Colon (tissue), 2 donors: ENCODE data around the gene ADAMTS7.
"Not testable (repeated sequence)": the region's sequence is repeated elsewhere in the genome, so short reads cannot be mapped to it uniquely, and the experiment has no call there.

Experiments
- FAIRE-seq: peaks from 2 replicates; lab custom pipeline; 2012; peaks lifted over from hg19 to GRCh38; lab: Jason Lieb, UNC
- donor health status: control.
- donor health status: control.

The ADAMTS7 gene

DNA sequence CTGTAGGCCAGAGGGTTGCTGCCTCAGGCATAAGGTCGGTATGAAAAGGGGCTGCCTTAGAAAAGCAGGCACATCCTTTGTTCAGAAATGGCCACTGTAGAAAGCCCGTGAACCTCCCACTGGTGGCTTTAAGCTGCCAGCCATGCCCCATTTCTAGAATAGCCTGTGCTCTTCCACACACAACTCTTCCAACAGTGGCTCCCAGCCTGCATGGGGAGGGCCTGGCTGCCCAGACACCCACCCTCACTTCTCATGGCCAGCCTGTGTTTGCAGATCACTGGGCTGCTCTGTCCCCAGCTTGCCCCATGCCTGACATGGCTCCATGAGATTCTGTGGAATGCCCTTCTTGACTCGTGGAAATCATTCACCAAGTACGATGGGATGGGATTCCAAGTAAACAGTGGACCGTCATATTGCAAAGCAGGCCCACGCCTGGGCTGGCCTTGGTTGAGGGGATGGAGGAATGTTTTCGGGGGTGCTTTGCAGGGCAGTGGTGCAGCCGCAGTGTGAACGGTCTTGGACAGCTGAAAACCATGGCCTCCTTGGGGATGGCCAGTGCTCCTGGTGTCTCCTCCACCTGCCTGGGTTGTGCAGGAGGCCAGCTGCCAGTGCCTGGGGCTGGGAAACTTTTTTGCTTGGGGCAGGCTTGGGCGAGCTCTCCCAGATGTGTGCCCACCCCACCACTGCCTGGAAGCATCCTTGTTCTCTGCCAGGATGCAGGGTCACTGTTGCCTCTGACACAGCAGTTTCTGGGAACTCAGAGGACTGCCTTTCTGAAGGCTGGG, 57.3 kb downstream of the ADAMTS7 start:
- not testable (repeated sequence) for FAIRE-seq

DNA sequence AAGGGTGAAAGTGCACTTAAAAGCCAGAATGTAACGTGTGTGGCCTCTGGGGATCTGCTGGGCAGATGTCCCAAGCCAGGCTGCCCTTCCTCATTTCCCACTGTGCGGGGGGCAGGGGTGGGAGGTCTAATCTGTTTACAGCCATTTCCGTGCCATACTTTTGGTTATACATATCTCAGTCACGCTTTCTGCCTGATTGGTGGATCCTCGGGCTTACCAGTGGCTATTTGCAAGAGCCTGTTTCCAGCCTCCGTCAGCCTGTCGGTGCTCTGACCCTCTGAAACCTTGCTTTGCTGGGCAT, 58.0 kb downstream of the ADAMTS7 start:
- FAIRE-seq: not testable (repeated sequence)

DNA sequence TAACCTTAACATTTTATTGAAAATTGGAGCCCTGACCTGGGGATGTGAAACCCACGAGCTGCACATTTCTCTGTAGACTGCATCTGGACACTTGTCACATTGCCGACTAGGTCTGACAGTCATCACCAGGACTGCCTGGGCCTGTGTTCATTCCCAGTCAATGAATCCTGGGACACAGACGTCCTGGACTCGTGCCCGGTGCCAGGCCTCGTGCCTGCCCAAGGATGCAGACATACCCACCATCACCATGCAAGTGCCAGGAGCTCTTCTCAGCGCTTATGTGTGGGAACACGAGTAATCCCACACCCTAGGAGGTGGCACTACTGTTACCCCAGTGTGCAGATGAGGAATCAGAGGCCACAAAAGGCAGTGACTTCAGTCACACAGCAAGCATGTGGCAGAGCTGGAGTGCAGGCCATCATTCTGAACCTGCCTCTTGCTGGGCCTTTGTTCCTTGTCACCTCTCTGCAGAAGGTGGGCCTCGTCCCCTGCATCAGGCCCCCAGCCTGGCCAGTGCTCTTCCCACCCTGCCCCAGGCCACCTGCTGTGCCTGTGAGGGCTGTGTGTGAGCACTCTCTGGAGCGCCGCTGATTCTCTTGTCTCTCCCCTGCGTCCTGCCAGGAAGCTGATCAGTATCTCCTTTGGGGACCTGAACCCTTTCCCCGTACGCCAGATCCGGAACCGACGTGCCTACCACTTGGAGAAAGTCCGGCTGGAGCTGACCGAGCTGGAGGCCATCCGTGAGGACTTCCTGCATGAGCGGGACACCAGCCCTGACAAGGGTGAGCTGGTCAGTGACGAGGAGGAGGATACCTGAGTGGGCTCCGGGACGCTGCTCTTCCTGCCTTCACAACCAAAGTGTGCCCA, 58.5 kb downstream of the ADAMTS7 start:
- FAIRE-seq: no peak

DNA sequence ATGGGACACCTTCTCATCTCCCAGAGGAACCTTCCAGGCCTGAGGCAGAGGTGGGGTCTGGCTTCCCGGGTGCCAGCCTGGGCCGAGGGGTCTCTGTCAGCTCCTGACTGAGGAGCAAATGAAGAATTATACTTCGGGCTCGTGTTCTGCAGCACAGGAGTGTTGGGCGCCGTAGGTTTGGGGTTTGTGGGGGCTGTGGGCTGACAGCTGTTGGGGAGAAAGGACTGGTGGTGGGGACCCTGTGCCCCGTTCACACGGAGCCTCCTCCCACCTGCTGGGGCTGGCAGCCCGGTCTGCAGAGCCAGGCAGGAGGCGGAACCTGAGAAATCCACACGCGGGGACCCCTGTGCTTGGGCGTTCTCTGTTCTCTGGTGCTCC, 59.7 kb downstream of the ADAMTS7 start:
- no peak for FAIRE-seq

DNA sequence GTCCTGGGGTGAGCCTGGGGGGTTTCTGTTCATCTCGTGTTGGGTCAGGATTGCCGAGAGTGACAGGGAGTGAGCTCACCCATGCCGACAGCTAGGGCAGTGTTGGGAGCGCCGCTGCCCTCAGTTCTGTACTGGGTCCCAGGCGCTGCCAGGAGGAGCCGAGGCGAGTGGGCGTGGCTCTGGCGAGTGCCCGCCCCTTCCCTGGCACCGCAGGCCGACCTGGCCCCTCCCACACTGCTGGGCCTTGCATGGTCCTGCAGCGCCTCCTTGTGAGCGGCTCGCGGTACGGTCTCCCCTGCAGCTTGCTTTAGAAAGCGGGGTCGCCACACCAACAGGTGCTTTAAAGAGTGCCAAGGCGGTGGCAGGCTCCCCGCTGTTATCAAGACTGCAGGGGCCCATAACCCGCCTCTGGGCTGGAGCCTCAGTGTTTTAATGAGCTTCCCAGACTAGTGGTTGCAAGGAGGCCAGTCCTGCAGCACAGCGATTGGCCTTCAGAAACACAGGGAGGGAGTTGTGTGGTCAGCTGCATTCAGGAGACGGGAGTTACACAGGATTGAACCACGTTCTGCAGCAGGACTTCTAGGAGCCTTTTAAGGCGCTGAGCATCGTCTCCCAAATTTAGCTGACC, 60.2 kb downstream of the ADAMTS7 start:
- not testable (repeated sequence) for FAIRE-seq

DNA sequence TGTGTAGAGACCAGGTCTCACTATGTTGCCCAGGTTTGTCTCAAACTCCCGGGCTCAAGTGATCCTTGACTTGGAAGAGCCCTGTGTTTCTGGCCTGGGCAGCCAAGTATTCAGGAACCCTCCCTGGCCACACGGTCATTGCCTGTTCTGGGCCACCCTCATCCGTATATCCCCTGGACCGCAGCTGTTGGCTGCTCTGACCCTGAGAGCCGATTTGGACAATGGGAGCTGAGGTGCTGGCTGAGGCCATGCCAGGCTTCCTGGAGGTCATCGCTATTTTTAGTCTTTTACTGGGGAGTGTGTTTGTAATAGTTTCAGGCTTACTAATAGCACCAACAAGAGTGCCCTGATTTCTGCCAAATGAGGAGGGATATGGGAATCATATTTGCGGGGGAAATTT, 60.7 kb downstream of the ADAMTS7 start:
- no peak for FAIRE-seq

DNA sequence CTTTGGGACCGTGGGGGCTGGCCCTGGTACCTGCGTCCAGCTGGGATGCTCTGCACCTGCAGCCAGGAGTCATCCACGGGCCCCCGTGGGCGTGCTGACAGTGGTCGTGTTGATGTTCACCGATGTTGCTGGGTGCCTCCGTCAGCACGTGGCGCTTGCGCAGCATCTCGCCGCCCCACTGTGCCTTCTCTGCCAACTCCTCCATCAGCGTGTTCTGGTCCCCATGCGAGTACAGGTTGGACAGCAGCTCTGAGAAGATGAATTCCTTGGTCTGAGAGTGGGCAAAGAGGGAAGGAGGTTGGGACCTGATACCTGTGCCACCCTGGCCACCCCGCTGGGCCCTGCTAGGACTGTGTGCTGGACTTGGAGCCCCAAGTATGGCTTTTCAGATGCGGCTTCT, 61.4 kb downstream of the ADAMTS7 start:
- no peak for FAIRE-seq

DNA sequence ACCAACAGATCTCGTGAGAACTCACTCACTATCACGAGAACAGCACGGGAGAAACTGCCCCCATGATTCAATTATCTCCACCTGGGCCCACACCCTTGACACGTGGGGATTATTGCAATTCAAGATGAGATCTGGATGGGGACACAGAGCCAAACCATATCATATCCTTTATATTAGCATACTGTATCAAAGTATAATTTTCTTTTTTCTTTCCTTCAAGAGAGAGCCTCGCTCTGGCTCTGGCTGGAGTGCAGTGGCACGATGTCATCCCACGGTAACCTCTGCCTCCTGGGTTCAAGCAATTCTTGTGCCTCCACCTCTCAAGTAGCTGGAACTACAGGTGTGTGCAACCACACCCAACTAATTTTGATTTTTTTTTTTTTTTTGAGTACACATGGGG, 63.4 kb downstream of the ADAMTS7 start:
- not testable (repeated sequence) for FAIRE-seq

DNA sequence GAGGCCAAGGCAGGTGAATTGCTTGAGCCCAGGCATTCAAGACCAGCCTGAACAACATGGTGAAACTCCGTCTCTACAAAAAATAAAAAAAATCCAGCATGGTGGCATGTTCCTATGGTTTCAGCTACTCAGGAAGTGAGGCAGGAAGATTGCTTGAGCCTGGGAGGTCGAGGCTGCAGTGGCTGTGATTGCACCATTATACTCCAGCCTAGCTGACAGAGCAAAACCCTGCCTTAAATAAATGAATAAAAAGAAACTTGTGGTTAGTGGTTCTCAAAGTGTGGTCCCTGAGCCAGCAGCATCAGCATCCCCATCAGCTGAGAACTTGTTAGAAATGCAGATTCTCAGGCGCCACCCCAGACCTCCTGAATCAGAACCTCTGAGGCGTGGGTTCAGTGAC, 69.6 kb downstream of the ADAMTS7 start:
- not testable (repeated sequence) for FAIRE-seq

DNA sequence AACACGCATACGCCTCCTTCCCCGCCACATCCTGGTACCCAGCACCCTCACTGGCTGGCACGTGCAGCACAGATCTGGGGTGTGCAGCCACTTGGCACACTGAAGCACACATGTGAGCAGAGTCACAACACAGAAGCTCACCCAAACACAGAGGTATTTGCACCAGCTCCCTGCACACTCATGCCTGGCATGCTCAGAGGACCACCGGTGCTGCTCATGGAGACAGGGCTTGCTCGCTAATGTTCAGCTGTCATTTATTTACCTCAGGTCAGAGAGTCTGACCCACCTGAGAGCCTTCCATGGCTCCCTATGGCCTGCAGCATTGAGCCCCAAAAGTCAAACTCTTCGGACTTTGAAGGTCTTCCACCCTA, 70.4 kb downstream of the ADAMTS7 start:
- no peak for FAIRE-seq

DNA sequence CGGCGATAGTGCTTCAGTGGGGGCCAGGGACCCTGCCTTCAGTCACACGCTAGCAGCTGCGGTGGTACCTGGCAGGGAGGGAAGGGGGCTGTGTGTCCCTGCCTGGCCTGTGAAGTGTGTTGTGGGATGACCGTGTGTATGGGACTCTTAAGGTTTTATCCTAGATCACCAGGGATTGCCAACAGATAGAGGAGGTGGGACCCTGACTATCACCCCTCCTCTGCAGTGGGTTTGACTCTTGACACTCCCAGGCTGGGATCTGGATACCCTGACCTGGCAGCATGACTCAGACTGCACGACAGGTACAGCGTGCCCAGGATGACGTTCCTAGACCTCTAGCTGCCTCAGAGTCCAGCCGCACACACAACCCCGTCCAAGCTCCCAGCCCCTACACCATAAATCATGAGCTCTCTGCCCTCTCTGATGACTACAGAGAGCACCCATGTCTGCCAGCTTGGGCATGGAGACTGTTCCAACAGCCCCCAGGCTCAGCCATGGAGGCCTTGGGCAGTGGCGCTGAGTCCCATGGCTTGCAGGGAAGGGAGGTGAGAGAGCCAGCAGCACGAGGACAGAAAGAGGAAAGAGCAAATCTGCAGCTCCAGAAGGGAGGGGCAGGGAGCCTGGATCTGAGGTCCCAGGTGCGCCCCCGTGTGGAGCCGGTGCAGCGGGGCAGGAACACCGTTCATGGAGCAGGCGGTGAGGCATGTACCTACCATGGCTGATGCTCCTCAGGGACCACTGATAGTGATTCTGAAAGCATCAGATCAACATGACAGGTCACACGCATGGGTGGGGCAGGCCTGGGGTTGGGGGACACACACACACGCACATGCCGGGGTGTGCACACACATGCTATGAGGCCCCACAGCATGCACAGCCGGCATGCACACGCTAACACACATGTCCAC, 71.0 kb downstream of the ADAMTS7 start:
- no peak for FAIRE-seq

DNA sequence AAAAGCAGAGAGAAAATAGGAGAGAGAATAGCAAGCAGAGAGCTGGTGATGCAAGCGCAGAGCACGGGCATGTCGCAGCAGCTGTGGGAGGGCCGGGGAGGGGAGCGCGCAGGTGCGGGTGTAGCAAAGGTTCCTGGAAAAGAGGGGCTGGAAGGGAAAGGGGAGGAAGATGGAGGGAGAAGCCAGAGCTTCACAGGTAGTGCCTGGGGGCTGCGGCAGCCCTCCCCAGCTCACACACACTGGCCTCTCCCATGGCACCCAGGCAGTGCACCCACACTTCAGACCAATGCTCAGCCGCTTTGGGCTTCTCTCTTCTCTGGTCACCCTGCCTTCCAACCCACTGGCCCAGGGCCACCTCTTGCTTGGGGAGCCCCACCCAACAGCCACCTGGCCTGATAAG, 72.1 kb downstream of the ADAMTS7 start:
- no peak for FAIRE-seq

DNA sequence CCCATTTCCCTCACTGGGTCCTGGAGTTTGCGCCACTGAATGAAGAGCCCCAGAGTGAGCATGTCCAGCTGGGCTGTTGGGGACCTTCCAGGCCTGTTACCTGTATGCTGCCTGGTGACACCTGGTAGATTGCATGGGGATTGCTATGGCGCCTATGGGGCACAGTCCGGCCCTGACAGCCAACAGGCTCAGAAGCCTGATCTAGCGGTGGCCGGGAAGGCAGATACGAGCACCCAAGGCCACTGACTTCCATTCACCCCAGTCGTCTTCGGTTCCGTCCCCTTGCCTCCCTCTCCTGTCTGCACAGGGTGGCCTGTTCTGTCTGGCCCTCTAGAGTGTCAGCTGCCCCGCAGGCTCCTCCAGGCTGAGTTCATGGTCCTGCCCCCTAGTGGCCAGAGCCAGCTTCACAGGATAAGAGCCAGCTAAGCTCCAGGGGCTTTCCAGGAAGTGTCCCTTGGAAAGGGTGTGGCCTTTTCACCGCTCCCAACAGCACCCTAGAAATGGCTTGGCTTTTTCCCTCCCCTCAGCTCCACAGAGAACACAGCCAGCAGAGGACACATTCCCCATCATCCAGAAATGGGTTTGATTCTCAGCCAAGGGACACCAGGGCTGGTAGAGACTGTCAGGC, 73.2 kb downstream of the ADAMTS7 start:
- not testable (repeated sequence) for FAIRE-seq

DNA sequence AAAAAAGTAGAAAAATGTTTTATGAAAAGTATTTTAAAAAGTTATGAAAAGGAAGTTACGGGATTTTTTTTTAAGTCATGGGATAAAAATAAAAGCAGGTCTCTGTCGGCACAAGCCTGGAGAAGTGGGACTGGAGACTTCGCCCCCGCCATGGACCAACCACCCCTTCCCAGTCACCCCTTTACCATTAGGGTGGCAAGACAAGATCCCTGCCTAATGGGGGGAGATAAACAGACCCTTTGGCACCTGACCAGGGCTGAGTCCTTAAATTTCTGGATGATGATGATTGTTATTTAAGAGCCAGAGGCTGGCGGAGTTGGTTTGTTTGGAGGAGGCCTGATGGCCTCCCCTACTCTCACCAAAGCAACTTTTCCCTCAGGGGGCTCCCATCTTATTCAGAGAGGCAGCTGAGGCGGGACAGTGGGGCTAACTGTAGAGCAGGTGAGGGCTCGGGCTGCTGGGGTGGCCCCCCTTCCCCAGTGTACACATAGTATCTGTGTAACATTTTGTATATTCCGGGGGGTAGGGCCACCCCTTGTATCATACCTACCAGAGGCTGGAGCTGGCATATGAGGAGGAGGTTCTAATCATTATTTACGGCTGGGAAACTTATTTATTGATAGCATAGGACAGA, 74.0 kb downstream of the ADAMTS7 start:
- FAIRE-seq: no peak

DNA sequence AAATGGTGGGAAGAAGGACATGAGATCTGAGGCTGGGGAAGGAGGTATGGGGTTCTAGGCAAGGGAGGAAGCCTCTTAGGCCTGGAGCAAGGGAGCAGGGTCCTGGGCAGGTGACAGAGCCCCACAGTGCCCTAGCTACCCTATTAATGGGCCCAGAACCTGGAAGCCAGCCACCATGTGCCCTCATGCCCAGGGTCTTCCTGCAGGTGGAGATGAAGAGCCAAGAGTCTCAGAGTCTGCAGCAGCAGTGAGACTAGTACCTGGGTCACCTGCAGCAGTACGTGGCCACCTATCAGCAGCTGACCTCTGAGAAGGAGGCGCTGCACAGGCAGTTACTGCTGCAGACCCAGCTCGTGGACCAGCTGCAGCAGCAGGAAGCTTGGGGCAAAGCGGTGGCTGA, 75.0 kb downstream of the ADAMTS7 start:
- not testable (repeated sequence) for FAIRE-seq

DNA sequence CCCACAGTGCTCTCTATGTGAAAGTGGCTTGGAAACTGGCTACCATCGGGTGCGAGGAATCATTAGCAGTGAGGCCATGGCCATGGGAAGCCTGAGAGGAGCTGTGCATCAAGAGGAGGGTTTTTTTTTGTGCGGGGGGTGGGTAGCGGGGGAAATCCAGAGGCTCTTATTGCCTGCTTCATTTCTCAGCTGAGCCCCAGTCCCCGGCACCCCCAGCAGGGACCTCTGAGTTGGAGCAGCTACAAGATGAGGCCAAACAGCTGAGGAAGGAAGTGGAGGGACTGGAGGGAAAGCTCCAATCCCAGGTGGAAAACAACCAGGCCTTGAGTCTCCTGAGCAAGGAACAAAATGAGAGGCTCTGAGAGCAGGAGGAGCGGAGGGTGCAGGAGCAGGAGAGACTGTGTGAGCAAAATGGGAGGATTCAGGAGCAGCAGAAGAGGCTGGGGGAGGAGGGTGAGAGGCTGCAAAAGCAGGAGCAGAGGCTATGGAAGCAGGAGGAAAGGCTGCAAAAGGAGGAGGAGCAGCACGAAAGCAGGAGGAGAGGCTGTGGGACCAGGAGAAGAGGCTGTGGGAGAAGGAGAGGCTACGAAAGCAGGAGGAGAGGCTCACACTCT, 76.7 kb downstream of the ADAMTS7 start:
- no peak for FAIRE-seq

DNA sequence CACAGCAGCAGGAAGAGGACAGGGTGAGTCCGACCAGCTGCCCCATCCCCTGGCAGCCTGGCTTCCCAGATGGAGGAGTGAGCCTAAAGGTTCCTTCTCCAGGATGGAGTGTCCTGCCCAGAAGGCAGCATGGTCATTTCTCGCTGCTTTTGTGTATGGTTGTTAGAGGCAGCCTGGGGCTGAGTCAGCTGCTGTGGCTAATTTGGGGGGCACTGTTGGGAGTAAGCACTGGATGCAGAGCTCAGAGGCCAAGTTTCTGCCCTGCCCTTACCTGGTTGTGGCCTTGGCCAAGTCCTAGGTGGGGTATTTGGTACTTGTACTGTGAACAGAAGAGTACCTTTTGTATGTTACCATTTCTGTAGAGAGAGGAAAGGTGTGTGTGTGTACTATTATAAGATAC, 78.6 kb downstream of the ADAMTS7 start:
- no peak for FAIRE-seq

DNA sequence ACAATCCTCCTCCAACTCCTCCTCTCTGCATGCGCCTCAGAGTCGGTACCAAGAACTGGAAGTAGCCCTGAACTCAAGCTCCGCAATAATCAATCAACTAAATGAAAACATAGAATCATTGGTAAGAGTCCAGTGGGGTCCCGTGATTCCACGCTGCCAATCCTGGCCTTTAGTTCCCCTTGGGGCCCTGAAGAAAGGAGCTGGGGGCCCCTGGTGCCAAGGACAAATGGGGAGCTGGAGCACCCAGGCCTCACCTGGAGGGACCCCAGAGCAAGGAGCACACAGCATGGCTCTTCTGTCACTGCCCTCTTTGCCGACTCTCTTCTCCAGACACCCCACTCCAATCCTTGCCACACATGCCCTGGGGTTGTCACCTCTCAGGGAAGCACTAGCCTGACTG, 80.3 kb downstream of the ADAMTS7 start:
- FAIRE-seq: no peak

DNA sequence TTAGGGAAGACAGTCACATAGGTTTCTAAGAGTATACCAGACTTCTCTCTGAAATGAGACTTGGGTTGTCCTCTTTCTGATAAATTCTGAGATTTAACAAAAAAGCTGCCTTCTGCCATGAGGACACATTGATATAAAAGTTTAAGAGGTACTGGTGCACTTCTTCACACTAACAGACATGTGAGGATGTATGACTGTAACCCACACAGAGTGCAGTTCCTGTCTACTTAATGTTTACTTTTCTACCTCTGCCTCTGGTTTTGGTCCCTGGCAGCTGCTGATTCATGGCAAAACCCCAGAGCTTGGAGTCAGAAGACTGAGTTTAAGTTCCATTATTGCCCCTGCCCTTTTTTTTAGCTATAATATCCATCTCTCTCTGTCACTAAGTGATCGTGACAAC, 82.8 kb downstream of the ADAMTS7 start:
- not testable (repeated sequence) for FAIRE-seq

DNA sequence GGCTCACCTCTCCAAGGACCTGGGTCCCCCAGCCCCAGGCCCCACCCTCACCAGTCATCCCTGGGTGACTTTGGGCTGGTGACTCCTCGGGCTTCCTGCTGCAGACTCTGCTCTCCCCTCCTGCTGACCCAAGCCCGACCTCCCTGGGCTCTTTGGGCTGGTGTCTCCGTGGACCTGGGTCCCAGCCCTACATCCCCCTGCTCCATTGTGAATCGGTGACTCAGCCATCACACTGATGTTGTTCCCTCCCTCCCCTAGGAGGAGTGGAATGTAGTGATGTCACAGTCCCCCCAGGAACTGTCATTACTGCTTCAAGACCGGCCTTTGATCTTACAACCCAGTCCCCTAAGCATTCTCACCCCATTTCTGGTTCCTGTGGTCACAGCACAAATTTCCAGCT, 83.7 kb downstream of the ADAMTS7 start:
- no peak for FAIRE-seq
